HG02623 (cell line): ENCODE results near the gene NEK3.
"Not testable (repeated sequence)": the region's sequence is repeated elsewhere in the genome, so short reads cannot be mapped to it uniquely, and the experiment has no call there.

Experiments
- ATAC-seq: cut with Tn5 transposase; IDR thresholded peaks from one replicate; pipeline ENCODE4 v1.9.1; 2021; ENCODE audit warnings: moderate library complexity; ENCODE audit not compliant: unreplicated experiment

The NEK3 gene

DNA sequence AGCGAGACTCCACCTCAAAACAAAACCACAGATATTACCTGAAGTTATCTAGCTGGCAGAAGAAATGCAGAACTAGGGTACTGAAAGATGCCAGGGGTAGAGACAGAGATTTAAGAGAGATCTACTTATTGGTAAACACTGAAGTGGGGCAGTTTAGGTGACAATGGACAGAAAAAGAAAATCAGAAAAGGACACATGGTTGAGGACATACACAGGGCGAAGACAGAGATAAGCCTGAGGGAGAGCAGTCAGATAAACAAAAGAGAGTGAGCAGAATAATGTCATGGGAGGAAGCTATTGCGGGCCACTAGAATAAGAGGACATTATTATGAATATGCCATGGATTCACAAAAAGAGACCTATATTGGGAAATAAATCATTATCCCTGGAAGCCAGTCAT, 33.9 kb downstream of the NEK3 start:
- ATAC-seq: no peak

DNA sequence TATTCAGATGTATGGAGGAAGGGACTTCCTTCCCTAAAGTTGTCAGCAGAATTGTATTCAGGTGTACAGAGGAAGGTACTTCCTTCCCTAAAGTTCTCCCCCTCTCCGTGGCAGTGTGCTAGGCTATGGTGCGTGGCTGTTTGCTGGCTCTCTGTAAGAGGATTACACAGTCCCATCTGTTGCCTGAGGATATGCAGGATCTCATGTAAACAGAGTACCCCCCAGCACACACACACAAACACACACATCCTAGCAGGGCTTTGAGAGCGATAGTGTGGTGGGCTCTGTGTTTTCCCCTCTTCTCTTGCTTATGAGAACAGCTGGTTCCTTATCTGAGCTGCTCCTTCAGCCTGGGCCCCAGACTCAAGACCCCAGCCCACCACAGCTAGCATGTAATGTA, 40.8 kb downstream of the NEK3 start:
- ATAC-seq: no peak

DNA sequence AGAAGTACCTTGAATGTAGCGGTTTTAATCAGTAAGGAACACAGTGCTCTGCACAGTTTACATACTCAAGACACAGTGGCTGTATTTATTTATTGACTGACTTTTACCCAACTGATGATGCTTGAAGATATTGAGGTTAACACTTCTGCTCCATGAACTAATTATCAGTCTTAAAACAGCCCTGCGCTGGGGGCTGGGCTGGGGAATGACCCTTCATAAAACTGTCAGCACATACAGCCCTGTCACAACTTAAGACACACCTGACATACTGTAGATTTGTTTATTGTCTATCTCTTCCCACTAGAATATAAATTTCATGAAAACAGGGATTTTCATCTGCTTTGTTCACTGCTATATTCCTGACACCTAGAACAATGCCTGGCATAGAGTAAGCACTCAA, 41.3 kb downstream of the NEK3 start:
- ATAC-seq: no peak

GRCh38 chr13:52112591-52112990, 46.8 kb downstream of the NEK3 start:
- no peak for ATAC-seq

- ATAC-seq: no peak
Observed at GRCh38 chr13:52109116-52109670, 50.2 kb downstream of the NEK3 start.

DNA sequence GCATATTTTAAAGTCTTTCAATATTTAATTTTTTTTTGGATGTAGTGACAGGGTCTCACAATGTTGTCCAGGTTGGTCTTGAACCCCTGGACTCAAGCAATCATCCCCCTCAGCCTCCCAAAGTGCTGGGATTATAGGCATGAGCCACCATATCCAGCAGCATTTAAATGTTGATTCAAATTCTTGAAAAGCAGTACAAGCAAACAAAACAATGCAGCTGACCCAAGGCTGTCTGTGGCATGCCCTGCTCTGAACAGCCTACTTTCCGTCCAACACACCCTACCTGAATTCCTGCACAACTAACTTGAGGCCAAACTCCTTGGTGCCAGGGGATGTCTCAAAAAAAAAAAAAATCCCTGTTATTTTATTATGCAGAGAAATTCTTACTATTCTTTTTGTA, 53.6 kb downstream of the NEK3 start:
- ATAC-seq: no peak

DNA sequence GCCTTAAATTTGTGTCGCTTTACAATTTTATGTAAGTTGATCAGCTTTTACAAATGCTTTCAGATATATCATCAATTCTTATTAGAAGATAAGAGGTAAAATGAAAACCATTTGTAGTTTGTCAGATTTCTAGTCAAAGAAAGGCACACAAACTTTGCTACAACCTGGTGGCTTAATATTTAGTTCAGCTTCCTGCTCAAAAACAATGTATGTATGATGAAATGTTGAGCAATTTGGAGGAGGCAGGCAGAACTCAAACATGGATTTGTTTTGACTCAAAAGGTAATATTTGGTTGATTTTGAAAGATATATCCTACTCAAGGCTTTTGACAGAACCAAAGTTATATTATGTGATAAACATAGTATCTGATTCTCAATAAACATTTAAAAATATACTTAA, 54.8 kb downstream of the NEK3 start:
- no peak for ATAC-seq

DNA sequence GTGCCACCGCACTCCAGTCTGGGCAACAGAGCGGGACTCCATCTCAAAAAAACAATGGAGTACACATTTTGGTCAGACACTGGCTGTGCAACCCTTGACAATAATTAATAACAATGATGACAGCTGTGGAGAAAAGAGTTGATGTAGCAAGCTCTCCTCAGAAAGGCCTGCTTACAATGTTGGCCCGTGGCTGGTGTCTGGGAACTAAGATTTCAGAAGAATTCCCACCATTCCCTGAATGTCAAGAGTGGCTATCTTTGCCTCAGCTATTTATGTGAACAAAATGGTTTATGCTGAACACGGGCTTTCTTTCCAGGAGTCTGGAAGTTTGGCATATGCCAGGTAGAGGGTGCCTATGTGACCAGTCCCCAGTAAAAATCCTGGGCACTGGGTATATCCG, 56.0 kb downstream of the NEK3 start:
- ATAC-seq: no peak

GRCh38 chr13:52102423-52102822, 57.0 kb downstream of the NEK3 start:
- not testable (repeated sequence) for ATAC-seq

- no peak for ATAC-seq
Observed at GRCh38 chr13:52097197-52097596, 62.2 kb downstream of the NEK3 start.

DNA sequence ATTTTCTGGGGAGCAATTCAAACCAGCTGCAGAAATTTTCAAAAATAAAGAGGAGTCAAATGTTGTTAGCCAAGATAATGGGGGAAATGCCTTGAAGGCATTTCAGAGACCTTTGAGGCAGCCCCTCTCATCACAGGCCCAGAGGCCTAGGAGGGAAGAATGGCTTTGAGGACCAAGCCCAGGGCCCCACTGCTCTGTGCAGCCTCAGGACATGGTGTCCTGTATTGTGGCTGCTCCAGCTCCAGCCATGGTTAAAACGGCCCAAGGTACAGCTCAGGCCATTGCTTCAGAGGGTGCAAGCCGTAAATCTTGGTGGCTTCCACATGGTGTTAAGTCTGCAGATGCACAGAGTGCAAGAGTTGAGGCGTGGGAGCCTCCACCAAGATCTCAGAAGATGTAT, 62.6 kb downstream of the NEK3 start:
- no peak for ATAC-seq

GRCh38 chr13:52096062-52096461, 63.3 kb downstream of the NEK3 start:
- ATAC-seq: no peak

DNA sequence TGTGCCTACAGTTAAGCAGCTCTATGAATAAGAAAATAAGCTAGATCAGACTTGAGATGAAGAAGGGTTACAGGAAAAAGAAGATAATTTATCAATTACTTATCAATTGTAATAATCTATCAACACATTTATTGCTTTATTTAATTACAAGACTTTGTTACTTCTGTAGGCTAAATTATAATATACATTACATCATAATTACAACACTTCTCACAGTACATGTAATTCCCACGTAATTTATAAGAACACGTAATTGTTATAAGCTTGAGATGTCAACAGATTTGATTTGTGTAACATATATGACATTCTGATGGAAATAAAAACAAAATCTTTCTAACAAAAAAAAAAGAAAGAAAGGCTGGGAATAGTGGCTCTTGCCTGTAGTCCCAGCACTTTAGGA, 67.3 kb downstream of the NEK3 start:
- no peak for ATAC-seq

DNA sequence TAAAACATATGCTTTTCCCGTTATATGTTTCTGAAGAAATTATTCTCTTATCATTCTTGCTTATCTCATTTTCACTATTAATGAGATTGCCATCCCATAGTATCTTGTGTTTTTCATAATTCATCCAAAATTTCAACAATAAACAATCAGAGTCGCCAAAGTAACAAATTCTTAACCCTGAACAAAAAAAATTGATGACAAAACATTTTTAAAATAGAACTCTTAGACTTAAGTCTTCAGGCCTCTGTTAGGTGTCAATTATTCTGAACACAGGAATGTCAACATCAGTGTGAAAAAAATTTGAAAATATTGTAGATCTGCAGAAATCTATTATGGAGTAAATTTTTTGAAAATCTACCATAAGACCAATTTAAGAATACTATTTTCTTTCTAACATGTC, 67.9 kb downstream of the NEK3 start:
- no peak for ATAC-seq

- no peak for ATAC-seq
Observed at GRCh38 chr13:52085421-52085820, 74.0 kb downstream of the NEK3 start.

DNA sequence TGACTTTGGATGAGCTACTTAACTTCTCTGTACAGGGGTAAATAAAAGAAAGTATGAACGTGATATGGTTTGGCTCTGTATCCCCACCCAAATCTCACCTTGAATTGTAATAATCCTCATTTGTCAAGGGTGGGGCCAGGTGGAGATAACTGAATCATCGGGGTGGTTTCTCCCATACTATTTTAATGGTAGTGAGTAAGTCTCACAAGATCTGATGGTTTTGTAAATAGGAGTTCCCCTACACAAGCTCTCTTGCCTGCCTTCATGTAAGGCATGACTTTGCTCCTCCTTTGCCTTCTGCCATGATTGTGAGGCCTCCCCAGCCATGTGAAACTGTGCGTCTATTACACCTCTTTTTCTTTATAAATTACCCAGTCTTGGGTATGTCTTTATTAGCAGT, 74.4 kb downstream of the NEK3 start:
- not testable (repeated sequence) for ATAC-seq
